Tibial nerve (tissue), 4 donors: ENCODE results near the gene YPEL2.

ENCODE experiments used
- CTCF ChIP-seq, 5 experiments: fragments of 200-600 bp in 3 of 5; fragments of 450-650 bp in 2 of 5; sonication (generic) in 3 of 5; IDR thresholded peaks; one replicate each; pipeline ENCODE4 v1.5.1; 2016 to 2019; ENCODE audit warnings: antibody characterized with exemption in 5 of 5, mild to moderate bottlenecking in 3 of 5, moderate library complexity in 2 of 5
- EP300 ChIP-seq, 2 donors: sonication (generic); formaldehyde crosslinking; IDR thresholded peaks; one replicate each; pipeline ENCODE4 v1.6.1; 2017; ENCODE audit warnings: antibody characterized with exemption in 2 of 2, mild to moderate bottlenecking in 1 of 2
- POLR2A ChIP-seq, 2 donors: fragments of 450-650 bp; IDR thresholded peaks; one replicate each; pipeline ENCODE4 v1.6.1; 2017; ENCODE audit warnings: antibody characterized with exemption in 2 of 2, mild to moderate bottlenecking in 2 of 2, moderate library complexity in 2 of 2

DNA sequence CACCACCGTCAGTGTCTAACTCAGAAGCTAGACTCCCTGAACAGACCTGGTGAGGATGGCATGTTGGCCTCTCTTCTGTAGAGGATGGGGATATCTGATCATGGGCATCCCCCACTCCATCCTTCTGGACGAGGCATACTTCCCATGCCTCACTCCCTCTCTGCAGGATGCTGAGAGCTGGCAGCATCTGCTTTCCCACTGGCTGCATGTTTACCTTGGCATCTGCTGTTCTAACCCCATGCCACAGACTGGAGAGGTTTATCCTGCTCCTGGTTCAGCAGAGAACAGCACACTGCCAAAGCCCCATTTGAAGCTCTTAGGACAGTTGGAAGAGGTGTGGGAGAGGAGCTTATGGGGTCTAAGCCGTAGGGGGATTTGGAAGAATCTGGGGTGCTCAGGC is 46.0 kb downstream of the YPEL2 start:
- TF ChIP-seq CTCF (IDR thresholded peaks at IDR 0.05) = no peak
- no peak for TF ChIP-seq EP300 (IDR thresholded peaks at IDR 0.05)
- no peak for TF ChIP-seq POLR2A (IDR thresholded peaks at IDR 0.05)
